ENCODE data around the gene CNTN2.

- TF ChIP-seq CTCF (IDR thresholded peaks at IDR 0.05; ENCODE audit: borderline replicate concordance, extremely low read depth, low read length, poor library complexity, severe bottlenecking) (no peak), EZH2 (IDR thresholded peaks at IDR 0.05; ENCODE audit: borderline replicate concordance, low read depth, low read length, severe bottlenecking) (no peak)
Observed at GRCh38 chr1:205064301-205064700, 21.3 kb downstream of the CNTN2 start.
